D721Med (cell line): Measurements from ENCODE around the gene CTAGE9.

Experiments used
- DNase-seq: peaks from one replicate; pipeline ENCODE4 v3.0.0; 2011; ENCODE audit warnings: low spot score; ENCODE audit not compliant: insufficient read length
- FAIRE-seq: peaks from 2 replicates; lab custom pipeline; 2011; peaks lifted over from hg19 to GRCh38; lab: Jason Lieb, UNC
- TF ChIP-seq, protein P1 (sequence below): IDR thresholded peaks from 2 replicates; pipeline ENCODE4 v1.5.1; 2012; ENCODE audit warnings: mild to moderate bottlenecking, control low read depth; ENCODE audit not compliant: insufficient read depth; ENCODE audit errors: missing control alignments

CTAGE9 gene

GRCh38 chr6:131685266-131685780 is 25.5 kb downstream of the CTAGE9 start:
- FAIRE-seq (no peak), DNase-seq (no peak)
- TF ChIP-seq, protein P1, sequence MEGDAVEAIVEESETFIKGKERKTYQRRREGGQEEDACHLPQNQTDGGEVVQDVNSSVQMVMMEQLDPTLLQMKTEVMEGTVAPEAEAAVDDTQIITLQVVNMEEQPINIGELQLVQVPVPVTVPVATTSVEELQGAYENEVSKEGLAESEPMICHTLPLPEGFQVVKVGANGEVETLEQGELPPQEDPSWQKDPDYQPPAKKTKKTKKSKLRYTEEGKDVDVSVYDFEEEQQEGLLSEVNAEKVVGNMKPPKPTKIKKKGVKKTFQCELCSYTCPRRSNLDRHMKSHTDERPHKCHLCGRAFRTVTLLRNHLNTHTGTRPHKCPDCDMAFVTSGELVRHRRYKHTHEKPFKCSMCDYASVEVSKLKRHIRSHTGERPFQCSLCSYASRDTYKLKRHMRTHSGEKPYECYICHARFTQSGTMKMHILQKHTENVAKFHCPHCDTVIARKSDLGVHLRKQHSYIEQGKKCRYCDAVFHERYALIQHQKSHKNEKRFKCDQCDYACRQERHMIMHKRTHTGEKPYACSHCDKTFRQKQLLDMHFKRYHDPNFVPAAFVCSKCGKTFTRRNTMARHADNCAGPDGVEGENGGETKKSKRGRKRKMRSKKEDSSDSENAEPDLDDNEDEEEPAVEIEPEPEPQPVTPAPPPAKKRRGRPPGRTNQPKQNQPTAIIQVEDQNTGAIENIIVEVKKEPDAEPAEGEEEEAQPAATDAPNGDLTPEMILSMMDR = no peak

GRCh38 chr6:131683479-131683878 is 27.3 kb downstream of the CTAGE9 start:
- FAIRE-seq = no peak
- TF ChIP-seq, protein P1 = no peak

DNA sequence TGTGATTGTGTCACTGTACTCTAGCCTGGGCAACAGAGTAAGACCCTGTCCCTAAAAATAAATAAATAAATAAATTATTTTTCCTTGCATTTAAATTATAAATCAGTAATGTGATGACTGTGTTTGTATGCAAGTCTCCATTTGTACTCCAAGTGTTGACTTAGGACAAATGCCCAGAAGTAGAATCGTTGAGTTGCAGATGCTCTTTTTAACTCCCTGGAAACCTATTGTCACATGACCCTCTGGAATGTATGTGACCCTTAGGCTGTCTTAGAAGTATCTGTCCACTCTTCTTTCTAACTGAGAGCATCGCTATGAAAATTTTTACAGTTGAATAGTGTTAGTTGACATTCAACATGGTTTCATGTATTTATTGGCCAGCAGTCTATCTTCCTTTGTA is 28.4 kb downstream of the CTAGE9 start:
- FAIRE-seq (no peak), DNase-seq (no peak)
- TF ChIP-seq, protein P1 = no peak

More at GRCh38 chr6:131683479-131683878, 27.3 kb downstream of the CTAGE9 start:
- DNase-seq = no peak

- no peak for FAIRE-seq
Observed at GRCh38 chr6:131681585-131681984, 29.2 kb downstream of the CTAGE9 start.

DNA sequence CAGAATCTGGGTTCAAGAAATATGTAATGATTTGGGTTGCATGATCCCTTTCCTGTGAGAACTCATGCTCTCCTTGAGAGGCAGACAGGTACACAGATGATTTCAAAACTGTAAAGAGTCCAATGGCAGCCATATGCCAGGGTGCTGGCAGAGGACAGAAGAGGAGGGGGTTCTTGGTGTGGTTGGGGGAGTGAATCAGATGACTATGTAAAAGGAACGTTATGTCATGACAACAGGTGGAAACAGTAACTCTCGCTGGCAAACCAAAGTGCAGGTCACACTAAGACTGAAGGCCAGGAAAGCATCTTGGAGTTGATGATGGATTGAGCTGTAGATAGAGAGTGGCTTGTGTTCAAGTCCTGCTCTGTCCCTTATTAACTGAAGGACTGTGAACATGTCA is 29.9 kb downstream of the CTAGE9 start:
- FAIRE-seq = no peak
- DNase-seq = no peak
- TF ChIP-seq, protein P1 = no peak

More at GRCh38 chr6:131681585-131681984, 29.2 kb downstream of the CTAGE9 start:
- DNase-seq = no peak
- TF ChIP-seq, protein P1 = no peak

DNA sequence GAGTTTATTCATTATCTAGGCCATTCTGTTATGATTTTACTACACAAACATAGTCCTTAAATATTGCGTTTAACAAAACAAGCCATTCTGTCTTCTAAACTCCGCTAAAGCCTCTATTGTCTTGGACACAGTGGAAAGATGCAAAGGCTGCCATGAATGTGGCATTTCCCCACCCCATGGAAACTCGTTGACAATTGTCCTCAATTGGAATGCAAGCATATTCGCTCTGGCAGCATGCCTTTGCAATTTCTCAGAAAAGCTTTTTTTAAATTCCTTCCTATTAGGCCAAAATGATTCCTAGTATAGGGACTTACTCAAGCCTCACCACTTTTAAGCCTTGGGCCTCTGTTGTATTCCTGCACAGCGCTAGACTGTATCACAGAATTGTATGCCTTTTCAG is 32.4 kb downstream of the CTAGE9 start:
- no peak for DNase-seq
- no peak for FAIRE-seq
- TF ChIP-seq, protein P1 = no peak

DNA sequence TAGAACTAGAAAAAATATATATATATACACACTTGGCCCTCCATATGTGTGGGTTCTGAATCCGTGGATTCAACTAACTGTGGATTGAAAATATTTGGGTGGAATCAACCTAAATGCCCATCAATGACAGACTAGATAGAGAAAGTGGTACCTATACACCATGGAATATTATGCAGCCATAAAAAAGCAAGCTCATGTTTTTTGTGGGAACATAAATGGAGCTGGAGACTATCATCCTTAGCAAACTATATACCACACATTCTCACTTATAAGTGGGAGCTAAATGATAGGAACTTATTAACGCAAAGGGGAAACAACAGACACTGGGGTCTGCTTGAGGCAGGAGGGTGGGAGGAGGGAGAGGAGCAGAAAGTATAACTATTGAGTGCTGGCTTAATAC is 37.6 kb downstream of the CTAGE9 start:
- TF ChIP-seq, protein P1 = no peak
- no peak for FAIRE-seq

More for the DNA sequence above, 37.6 kb downstream of the CTAGE9 start:
- no peak for DNase-seq
